Stimulated activated CD8-positive, alpha-beta memory T cell treated with anti-CD3 and anti-CD28 coated beads, Interleukin-7, amount 100 ng/mL, for 24 hours (primary cell): ENCODE data around the gene GET3.

Experiments used
- DNase-seq: peaks from one replicate; pipeline ENCODE4 v3.0.0-alpha.2; 2020; ENCODE audit warnings: low read depth

Gene GET3

DNA sequence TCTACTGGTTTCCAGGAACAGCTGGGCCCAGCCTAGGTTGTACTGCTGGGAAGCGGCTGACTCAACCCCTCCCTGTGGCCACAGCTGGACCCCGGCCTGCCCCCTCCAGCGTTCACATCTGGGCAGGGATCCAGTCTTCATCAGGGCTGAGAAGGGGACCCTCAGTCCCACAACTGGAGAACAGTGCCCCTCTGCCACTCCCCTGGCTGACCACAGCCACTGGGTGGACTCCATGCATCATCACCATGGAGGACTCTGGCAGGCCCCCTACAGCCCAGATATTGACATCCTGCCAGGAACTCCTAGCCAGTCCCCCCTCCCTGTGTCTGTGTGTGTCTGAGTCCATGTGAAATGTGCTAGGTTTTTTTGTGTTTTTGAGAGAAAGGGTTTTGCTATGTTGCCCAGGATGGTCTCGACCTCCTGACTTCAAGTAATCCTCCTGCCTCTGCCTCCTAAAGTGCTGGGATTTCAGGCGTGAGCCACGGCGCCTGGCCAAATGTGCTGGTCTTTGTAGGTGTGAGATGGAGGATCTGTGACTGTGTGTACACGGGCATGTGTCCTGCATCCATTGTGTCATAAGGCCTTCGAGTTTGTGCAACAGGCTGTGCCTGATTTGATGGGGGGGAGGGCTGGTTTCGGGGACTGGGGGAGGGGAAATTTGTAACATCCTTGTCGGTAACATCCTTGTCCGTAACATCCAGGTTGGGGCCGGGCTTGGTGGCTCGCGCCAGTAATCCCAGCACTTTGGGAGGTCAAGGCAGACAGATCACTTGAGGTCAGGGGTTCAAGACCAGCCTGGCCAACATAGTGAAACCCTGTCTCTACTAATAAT is 42.1 kb downstream of the GET3 start:
- no peak for DNase-seq

- DNase-seq: no peak
These were observed 44.8 kb downstream of the GET3 start for GRCh38 chr19:12782174-12782423.

DNA sequence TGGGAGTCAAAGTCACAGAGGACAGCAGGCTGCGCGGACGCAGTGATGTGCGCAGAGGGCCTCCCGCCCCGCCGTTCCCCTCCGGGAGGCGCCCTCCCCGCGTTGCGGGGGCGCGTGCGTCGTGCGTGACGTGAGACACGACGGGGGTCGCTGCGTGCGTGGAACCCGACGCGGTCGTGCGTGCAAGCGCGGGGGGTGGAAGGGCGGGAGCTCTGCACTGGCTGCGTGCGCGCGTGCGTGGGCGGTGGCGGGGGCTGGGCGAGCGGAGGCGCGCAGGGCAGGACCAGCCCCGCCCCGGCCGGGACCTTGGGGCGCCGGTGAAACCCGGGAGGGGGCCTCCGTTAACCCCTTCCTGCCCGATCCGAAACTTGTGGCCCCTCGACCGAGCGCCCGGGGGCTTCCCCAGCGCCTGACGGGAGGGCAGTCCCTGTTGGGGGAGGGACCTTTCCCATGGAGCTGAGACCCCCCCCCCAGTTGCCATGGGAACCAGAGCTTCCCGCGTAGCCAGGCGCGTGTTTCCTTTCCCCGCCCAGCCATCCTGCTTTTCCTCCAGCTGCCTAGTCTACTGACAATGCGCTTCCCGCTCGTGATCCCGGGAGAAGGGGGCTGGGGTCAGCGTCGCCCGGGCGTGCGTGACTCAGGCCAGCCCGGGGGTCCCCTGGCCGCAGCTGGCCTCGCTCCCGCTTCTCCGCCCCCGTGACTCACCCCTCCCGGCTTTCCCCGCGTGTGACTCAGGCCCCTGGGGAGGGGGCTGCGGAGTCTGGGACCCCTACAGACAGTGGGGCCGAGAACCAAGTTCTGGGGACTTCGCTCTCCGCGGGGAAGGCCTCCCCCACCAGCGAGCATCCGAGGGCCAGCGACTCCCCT is 45.4 kb downstream of the GET3 start:
- DNase-seq: peak; percentile 80

DNA sequence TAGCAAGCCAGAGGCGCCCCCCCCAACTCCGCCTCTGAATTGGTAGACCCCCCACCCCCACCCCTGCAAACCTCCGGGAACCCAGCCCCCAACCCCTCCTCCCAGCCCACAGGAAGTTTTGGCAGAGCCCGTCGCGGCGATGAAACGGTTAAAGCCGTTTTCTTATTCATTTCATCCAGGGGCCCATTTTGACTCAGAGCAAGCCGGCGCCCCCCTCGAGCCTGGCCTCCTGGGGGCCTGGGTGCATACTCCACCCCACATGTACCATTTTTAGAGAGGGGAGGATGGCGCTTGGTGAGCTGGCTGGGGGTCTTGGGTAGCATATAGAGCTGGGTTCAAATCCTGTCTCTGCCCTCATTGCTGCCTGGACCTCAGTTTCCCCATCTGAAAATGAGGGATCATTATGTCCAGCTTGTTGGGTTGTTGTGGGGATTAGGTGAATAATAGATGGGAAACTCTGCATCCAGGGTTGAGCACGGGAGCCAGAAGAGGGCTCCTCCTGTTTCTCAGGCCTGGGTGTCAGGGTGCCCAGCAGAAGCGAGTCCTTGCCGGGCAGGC is 46.1 kb downstream of the GET3 start:
- no peak for DNase-seq

DNA sequence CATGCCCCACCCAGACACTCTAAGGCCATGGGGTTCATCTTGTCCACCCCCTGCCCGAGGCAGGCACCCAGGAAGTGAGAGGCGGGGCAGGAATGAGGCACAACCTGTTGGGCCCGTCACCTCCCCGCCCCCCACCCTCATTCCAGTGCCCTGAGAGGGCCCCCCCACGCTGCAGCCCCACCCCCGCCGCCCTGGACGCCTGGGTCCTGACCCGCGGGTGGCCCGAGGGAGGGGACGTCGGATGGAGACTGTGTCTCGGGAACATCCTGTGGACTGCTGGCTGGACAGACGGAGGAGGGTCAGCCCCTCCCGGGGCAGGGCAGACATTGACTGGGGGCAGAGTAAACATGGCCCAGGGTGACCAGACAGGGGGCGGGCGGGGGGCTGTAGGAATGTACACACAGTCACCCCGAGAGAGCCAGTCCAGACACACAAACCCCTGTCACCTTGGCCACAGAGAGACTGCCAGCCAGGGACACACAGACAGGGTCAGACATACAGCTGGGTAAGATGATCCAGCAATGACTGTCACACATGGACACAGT is 46.6 kb downstream of the GET3 start:
- DNase-seq: no peak

DNA sequence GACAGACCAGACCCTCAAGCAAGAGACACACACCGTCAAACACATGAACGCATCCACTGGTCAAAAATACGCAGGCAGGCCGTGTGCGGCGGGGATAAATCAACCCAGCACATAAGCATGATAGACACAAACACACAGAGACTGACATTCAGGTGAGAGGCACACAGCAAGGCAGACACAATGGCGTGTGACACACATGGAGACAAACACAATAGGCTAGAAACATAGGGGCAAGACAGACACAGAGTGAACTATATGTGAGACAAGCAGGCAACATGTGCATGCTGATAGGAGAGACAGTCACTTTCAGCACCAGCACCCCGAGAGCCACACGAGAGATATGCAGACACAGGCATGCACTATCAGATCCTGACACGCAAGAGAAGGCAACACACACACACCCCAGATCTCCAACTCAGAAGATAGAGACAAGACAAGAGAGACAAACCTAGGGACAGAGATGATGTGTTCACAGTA is 47.1 kb downstream of the GET3 start:
- no peak for DNase-seq

- no peak for DNase-seq
These were observed 47.7 kb downstream of the GET3 start for GRCh38 chr19:12784871-12785430.

GRCh38 chr19:12785431-12786031 is 48.2 kb downstream of the GET3 start:
- no peak for DNase-seq

GRCh38 chr19:12786141-12786870 is 49.0 kb downstream of the GET3 start:
- DNase-seq: no peak

DNA sequence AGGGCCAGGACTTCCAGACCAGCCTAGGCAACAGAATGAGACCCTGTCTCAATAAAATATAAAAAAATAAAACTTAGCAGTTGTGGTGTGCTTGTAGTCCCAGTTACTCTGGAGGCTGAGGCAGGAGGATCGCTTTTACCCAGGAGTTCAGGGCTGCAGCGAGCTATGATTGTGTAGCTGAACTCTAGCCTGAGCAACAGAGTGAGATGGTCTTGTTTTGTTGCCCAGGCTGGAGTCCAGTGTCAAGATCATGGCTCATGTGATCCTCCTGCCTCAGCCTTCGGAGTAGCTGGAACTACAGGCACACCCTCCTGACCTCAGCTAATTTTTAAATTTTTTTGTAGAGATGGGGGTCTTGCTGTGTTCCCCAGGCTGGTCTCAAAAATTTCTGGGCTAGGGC is 49.7 kb downstream of the GET3 start:
- DNase-seq: no peak

DNA sequence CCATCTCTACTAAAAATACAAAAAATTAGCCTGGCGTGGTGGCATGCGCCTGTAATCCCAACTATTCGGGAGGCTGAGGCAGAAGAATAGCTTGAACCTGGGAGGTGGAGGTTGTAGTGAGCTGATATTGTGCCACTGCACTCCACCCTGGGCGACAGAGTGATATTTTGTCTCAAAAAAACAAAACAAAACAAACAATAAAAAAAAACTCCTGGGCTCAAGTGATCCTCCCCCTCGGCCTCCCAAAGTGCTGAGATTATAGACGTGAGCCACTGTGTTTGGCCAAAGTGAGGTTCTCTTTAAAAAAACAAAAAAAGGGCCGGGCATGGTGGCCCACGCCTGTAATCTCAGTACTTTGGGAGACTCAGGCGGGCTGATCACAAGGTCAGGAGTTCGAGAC is 50.2 kb downstream of the GET3 start:
- no peak for DNase-seq

DNA sequence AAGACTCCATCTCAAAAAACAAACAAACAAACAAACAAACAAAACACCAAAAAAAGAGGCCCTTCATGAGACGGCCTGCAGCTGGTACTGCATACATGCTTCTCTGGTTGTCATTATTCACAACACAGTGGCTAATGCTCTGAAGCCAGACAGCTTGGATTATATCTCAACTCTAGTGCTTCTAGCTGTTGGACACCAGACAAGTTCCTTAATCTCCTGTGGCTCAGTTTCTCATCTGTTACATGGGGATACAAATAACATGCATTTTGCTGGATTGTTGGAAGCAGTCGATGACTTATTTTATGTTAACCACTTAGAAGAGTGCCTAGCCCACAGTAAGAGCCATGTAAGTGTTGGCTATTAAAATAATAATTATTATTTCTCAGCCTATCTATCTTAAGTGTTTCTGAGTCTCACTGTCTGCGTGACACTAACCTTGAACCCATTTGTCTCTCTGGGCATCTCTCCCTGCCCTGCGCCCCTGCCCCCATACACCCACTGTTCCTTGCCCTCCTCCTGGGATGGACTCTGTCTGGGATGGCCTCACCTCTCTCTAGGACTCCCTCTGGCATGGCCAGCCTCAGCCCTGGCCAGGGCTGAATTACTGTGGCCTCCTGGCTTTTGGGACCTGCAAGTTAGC is 50.9 kb downstream of the GET3 start:
- no peak for DNase-seq

DNA sequence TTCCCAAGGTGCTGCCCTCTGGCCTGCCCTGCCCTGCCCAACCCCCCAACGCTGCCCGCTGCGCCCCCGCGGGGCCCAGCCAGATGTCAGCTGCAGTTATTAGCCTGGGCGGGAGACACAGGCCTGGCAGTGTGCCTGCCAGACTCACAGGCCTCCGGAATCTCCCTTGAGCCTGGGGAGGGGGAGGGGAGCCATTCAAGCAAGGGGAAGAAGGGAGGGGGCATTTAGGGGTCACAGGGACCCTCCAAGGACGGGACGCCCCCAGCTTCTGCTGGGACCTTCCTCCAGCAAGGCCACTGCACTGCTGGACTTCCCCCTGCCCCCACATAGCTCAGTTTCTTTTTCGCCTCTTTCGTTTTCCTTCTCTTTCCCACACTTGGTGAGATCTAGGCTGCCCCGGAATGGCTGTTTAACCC is 51.4 kb downstream of the GET3 start:
- DNase-seq: no peak

GRCh38 chr19:12789098-12789903 is 52.0 kb downstream of the GET3 start:
- DNase-seq: no peak

DNA sequence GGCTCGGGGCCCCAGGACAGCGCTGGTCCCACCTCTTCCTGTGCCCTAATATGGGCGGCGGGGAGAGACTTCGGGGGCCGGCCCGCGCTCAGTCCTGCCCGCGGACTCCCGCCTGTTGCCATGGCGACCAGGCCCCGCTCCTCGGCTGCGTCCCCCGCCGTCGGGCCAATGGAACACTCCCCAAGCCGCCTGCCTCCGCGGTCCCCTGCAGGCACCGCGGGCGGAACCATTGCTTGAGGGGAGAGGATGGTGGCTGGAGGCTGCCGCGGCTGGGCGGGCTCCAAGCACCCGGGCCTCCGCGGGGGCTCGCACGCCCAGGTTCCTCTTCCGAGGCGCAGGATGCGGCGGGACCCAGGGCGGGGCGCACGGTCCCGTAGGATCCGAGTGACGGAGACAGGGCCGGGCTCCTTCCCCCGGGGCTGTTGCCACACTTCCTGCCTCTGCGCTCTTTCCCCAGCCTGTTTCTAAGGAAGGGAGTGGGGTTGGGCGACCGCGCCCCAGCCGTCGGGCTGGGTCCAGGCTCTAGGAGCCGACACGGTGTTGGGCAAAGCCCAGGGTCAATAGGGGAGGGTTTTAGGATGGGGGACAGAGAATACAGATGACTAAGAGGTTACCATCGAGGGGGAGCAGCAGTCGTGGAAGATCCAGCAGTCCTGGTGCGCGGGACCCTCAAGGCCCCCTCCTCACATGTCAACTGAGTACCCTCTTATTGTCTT is 52.8 kb downstream of the GET3 start:
- peak; percentile 86 for DNase-seq

GRCh38 chr19:12790628-12791344 is 53.5 kb downstream of the GET3 start:
- no peak for DNase-seq

DNA sequence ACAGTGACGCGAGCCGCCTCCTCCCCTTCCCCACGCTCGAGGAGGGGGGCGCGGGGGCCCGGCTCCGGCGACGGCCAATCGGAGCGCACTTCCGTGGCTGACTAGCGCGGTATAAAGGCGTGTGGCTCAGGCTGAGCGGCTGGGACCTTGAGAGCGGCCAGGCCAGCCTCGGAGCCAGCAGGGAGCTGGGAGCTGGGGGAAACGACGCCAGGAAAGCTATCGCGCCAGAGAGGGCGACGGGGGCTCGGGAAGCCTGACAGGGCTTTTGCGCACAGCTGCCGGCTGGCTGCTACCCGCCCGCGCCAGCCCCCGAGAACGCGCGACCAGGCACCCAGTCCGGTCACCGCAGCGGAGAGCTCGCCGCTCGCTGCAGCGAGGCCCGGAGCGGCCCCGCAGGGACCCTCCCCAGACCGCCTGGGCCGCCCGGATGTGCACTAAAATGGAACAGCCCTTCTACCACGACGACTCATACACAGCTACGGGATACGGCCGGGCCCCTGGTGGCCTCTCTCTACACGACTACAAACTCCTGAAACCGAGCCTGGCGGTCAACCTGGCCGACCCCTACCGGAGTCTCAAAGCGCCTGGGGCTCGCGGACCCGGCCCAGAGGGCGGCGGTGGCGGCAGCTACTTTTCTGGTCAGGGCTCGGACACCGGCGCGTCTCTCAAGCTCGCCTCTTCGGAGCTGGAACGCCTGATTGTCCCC is 54.2 kb downstream of the GET3 start, which contains the start of gene JUNB:
Gene JUNB (plus strand): TSS at position 142 of the 706 bp plus-strand sequence. CDS start 286 bp downstream, at position 428.
- DNase-seq: peak; percentile 86
